NK-92 (cell line): ENCODE results near the gene ST8SIA3.
"Not testable (repeated sequence)": the region's sequence is repeated elsewhere in the genome, so short reads cannot be mapped to it uniquely, and the experiment has no call there.

Experiments
- DNase-seq: peaks from one replicate; lab custom pipeline; 2025; ENCODE audit not compliant: unreplicated experiment; lab: John Stamatoyannopoulos, UW

The ST8SIA3 gene

GRCh38 chr18:57362714-57363113 lies 10.4 kb downstream of the ST8SIA3 start:
- DNase-seq = no peak

- DNase-seq = no peak
These were observed 12.1 kb downstream of the ST8SIA3 start for GRCh38 chr18:57364460-57364859.

GRCh38 chr18:57366528-57367081 lies 14.2 kb downstream of the ST8SIA3 start:
- DNase-seq = no peak

- DNase-seq = no peak
These were observed 20.1 kb downstream of the ST8SIA3 start for GRCh38 chr18:57372444-57372843.

GRCh38 chr18:57373017-57373416 lies 20.7 kb downstream of the ST8SIA3 start:
- no peak for DNase-seq

- no peak for DNase-seq
These were observed 24.1 kb downstream of the ST8SIA3 start for GRCh38 chr18:57376503-57376902.

- DNase-seq = no peak
These were observed 36.9 kb downstream of the ST8SIA3 start for GRCh38 chr18:57389271-57389670.

GRCh38 chr18:57390044-57390443 lies 37.7 kb downstream of the ST8SIA3 start:
- DNase-seq = no peak

GRCh38 chr18:57394749-57395148 lies 42.4 kb downstream of the ST8SIA3 start:
- DNase-seq = not testable (repeated sequence)

GRCh38 chr18:57396831-57397230 lies 44.5 kb downstream of the ST8SIA3 start:
- DNase-seq = not testable (repeated sequence)

GRCh38 chr18:57397440-57398132 lies 45.2 kb downstream of the ST8SIA3 start:
- no peak for DNase-seq

- no peak for DNase-seq
These were observed 52.0 kb downstream of the ST8SIA3 start for GRCh38 chr18:57404345-57404744.

GRCh38 chr18:57409650-57410049 lies 57.3 kb downstream of the ST8SIA3 start:
- no peak for DNase-seq

GRCh38 chr18:57410749-57411148 lies 58.4 kb downstream of the ST8SIA3 start:
- no peak for DNase-seq

GRCh38 chr18:57416542-57416941 lies 64.2 kb downstream of the ST8SIA3 start:
- DNase-seq = no peak
